Thoracic aorta (tissue), 2 donors: ENCODE results near the gene REX1BD. TPM values are rescaled to one million over a fixed set of nuclear protein-coding genes. Genes with fewer than 3 reads are reported as not detected.

Experiments used
- ATAC-seq: fragments of 150-250 bp; one replicate; pipeline ENCODE4 v1.8.0; 2017; ENCODE audit warnings: low read depth; ENCODE audit not compliant: insufficient number of reproducible peaks, low FRiP score
- DNase-seq: peaks from one replicate; pipeline ENCODE4 v3.0.0-alpha.2; 2020; ENCODE audit warnings: low spot score
- H3K27ac ChIP-seq, 2 donors: fragments of 200-600 bp; sonication (generic); 1 replicate in 1 of 2; 2 replicates in 1 of 2; pipeline ENCODE4 v1.5.1; 2016; ENCODE audit warnings: mild to moderate bottlenecking in 2 of 2, moderate library complexity in 2 of 2
- H3K27me3 ChIP-seq: fragments of 200-600 bp; sonication (generic); replicated peaks from 2 replicates; pipeline ENCODE4 v1.6.0; 2016; ENCODE audit warnings: mild to moderate bottlenecking; ENCODE audit not compliant: insufficient read depth
- H3K36me3 ChIP-seq: fragments of 200-600 bp; sonication (generic); one replicate; pipeline ENCODE4 v1.5.1; 2016
- H3K4me1 ChIP-seq, 2 donors: fragments of 200-600 bp; sonication (generic); 1 replicate in 1 of 2; 2 replicates in 1 of 2; pipeline versions ENCODE4 v1.5.1 to v1.6.0; 2016; ENCODE audit warnings: low read depth in 2 of 2, mild to moderate bottlenecking in 1 of 2; ENCODE audit not compliant: control insufficient read depth in 1 of 2
- H3K4me3 ChIP-seq: fragments of 200-600 bp; sonication (generic); 2 replicates; pipeline ENCODE4 v1.5.1; 2016; ENCODE audit warnings: mild to moderate bottlenecking
- H3K9me3 ChIP-seq: fragments of 200-600 bp; sonication (generic); 2 replicates; pipeline ENCODE4 v1.5.1; 2016
- CTCF ChIP-seq: fragments of 200-600 bp; sonication (generic); IDR thresholded peaks from one replicate; pipeline ENCODE4 v1.5.1; 2019; ENCODE audit warnings: antibody characterized with exemption
- total RNA-seq, 2 donors: library from RNA; depleted of rRNA; stranded (reverse); fragments of >200 nt; gene quantifications; one replicate each; pipeline versions ENCODE4 v1.1.0 to v1.2.3, GENCODE V29; 2016

REX1BD gene
- total RNA-seq, 2 donors from 2014 or later: 36.3 to 66.6 TPM

GRCh38 chr19:18542941-18543813, 45.4 kb upstream of the REX1BD start, which contains the start of gene FKBP8:
FKBP8 (minus strand) TSS chr19:18543573; CDS start chr19:18541970, 1,603 bp downstream.
- no peaks in the 10 kb centered on the region for H3K9me3 ChIP-seq
- H3K4me1 ChIP-seq: peaks cover 11 to 20% of the 10 kb centered on the region in 2 donors
- peak within 1 kb of the TSS; percentile 82 for H3K4me3 ChIP-seq
- peak; percentile 62 for ATAC-seq
- H3K27me3 ChIP-seq: no peaks in the 10 kb centered on the region
- H3K27ac ChIP-seq: peak within 1 kb of the TSS; percentile 75 to 79
- no peak for TF ChIP-seq CTCF
- DNase-seq: peak; percentile 69
- H3K36me3 ChIP-seq: peaks cover 18% of the 10 kb centered on the region

- H3K9me3 ChIP-seq: no peaks in the 10 kb centered on the region
- H3K4me3 ChIP-seq: peak overlapping the region; percentile 82
- no peaks in the 10 kb centered on the region for H3K27me3 ChIP-seq
- no peak overlapping the region for H3K27ac ChIP-seq
- ATAC-seq (peak; percentile 39), DNase-seq (no peak)
- TF ChIP-seq CTCF: no peak
- peaks cover 18% of the 10 kb centered on the region for H3K36me3 ChIP-seq
- peaks cover 11 to 20% of the 10 kb centered on the region in 2 donors for H3K4me1 ChIP-seq
Measured at GRCh38 chr19:18543814-18544475, 44.7 kb upstream of the REX1BD start.

- no peak for TF ChIP-seq CTCF
- DNase-seq: no peak
- Histone ChIP-seq H3K27me3 (no peaks in the 10 kb centered on the region), H3K9me3 (no peaks in the 10 kb centered on the region), H3K4me3 (no peak overlapping the region), H3K4me1 (no peaks in the 10 kb centered on the region), H3K27ac (no peak overlapping the region), H3K36me3 (no peaks in the 10 kb centered on the region)
- ATAC-seq: no peak
Measured at GRCh38 chr19:18551631-18552030, 37.0 kb upstream of the REX1BD start.

GRCh38 chr19:18557411-18558201, 31.0 kb upstream of the REX1BD start, which contains the start of gene KXD1:
KXD1 (plus strand) TSS chr19:18557870; CDS start chr19:18562057, 4,187 bp downstream.
- DNase-seq: peak; percentile 94

More at GRCh38 chr19:18557411-18558201, 31.0 kb upstream of the REX1BD start, which contains the start of gene KXD1:
- TF ChIP-seq CTCF: no peak
- Histone ChIP-seq H3K27ac (peak within 1 kb of the TSS; percentile 98 to 99), H3K27me3 (no peaks in the 10 kb centered on the region), H3K9me3 (no peaks in the 10 kb centered on the region), H3K4me3 (peak within 1 kb of the TSS; percentile 91), H3K4me1 (peaks cover 18 to 45% of the 10 kb centered on the region in 2 donors), H3K36me3 (no peaks in the 10 kb centered on the region)
- ATAC-seq: peak; percentile 90
